HL-60 (cell line): Measurements from ENCODE around the gene UBXN7.

ENCODE experiments used
- CTCF ChIP-seq: IDR thresholded peaks from one replicate; pipeline ENCODE4 v1.5.1; 2011; ENCODE audit warnings: low read length, control low read depth, inconsistent platforms; ENCODE audit not compliant: insufficient read depth
- GABPA ChIP-seq: IDR thresholded peaks from 2 replicates; pipeline ENCODE4 v1.6.1; 2012; ENCODE audit warnings: low read depth
- POLR2AphosphoS5 ChIP-seq: IDR thresholded peaks from 2 replicates; pipeline ENCODE4 v1.6.1; 2012; ENCODE audit warnings: low read depth
- SPI1 ChIP-seq: IDR thresholded peaks from 2 replicates; pipeline ENCODE4 v1.6.1; 2012; ENCODE audit warnings: low read depth, mild to moderate bottlenecking, borderline replicate concordance
- TF ChIP-seq, protein P1 (sequence below): IDR thresholded peaks from 2 replicates; pipeline ENCODE4 v1.6.1; 2012; ENCODE audit warnings: low read depth; ENCODE audit not compliant: insufficient replicate concordance

GRCh38 chr3:196388956-196389355, 43.3 kb downstream of the UBXN7 start:
- TF ChIP-seq CTCF (no peak), POLR2AphosphoS5 (no peak), SPI1 (no peak), GABPA (no peak)
- TF ChIP-seq, protein P1, sequence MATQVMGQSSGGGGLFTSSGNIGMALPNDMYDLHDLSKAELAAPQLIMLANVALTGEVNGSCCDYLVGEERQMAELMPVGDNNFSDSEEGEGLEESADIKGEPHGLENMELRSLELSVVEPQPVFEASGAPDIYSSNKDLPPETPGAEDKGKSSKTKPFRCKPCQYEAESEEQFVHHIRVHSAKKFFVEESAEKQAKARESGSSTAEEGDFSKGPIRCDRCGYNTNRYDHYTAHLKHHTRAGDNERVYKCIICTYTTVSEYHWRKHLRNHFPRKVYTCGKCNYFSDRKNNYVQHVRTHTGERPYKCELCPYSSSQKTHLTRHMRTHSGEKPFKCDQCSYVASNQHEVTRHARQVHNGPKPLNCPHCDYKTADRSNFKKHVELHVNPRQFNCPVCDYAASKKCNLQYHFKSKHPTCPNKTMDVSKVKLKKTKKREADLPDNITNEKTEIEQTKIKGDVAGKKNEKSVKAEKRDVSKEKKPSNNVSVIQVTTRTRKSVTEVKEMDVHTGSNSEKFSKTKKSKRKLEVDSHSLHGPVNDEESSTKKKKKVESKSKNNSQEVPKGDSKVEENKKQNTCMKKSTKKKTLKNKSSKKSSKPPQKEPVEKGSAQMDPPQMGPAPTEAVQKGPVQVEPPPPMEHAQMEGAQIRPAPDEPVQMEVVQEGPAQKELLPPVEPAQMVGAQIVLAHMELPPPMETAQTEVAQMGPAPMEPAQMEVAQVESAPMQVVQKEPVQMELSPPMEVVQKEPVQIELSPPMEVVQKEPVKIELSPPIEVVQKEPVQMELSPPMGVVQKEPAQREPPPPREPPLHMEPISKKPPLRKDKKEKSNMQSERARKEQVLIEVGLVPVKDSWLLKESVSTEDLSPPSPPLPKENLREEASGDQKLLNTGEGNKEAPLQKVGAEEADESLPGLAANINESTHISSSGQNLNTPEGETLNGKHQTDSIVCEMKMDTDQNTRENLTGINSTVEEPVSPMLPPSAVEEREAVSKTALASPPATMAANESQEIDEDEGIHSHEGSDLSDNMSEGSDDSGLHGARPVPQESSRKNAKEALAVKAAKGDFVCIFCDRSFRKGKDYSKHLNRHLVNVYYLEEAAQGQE: no peak
